ENCODE results near the gene BRD3. TPM values are rescaled to one million over a fixed set of nuclear protein-coding genes. Genes with fewer than 3 reads are reported as not detected.

BRD3 gene
- total and polyA plus RNA-seq, 2 of the 8 experiments (the other 6 are each of a cell fraction or from before 2014, with no cell fraction given): 31.0 to 82.7 TPM

GRCh38 chr9:134028575-134029247 lies 39.1 kb downstream of the BRD3 start:
- CTCF ChIA-PET (ENCODE audit: partially characterized antibody): interaction anchor here (0.8 to 1.2 kb wide), 3 partner anchors 16 to 286 kb away, joined by 3 to 8 read pairs (median 3); no protein-coding TSS in a partner anchor
- Histone ChIP-seq H3K9ac (replicated peaks in 1 of 4; ENCODE audit: extremely low read depth in 1 of 4, low read depth in 3 of 4, low read length in 3 of 4) (no peak overlapping the region), H3K9me3 (ENCODE audit: insufficient read depth in 2 of 2, low read depth in 1 of 2, low read length in 1 of 2) (no peaks in the 10 kb centered on the region), H3K79me1 (ENCODE audit: low read depth, low read length) (no peaks in the 10 kb centered on the region), H3K36me3 (ENCODE audit: control insufficient read depth in 2 of 4, insufficient read depth in 4 of 4, low read length in 3 of 4) (peaks cover 11 to 32% (median 18%) of the 10 kb centered on the region in 4 experiments), H3K4me1 (replicated peaks in 1 of 4; ENCODE audit: control insufficient read depth in 3 of 4, insufficient read depth in 4 of 4, low read length in 3 of 4) (peaks cover 0 to 4% (median 4%) of the 10 kb centered on the region in 4 experiments; a peak in 5 of 7 replicates), H4K5ac (ENCODE audit: insufficient read length, low read depth, low read length) (no peak overlapping the region), H4K20me1 (replicated peaks in 1 of 2; ENCODE audit: control insufficient read depth in 1 of 2, insufficient read depth in 2 of 2, low read length in 2 of 2) (peaks cover 0 to 10% of the 10 kb centered on the region in 2 experiments), H2AFZ (ENCODE audit: low read length) (no peak overlapping the region), H3K27ac (ENCODE audit: low read depth, low read length) (no peak overlapping the region), H3K23ac (ENCODE audit: insufficient read length) (no peak overlapping the region), H4K8ac (ENCODE audit: extremely low read depth, insufficient read depth, low read length) (no peak overlapping the region), H3K4ac (replicated peaks; ENCODE audit: insufficient read length, low read depth, low read length) (no peak overlapping the region), H3K14ac (ENCODE audit: insufficient read length) (no peak overlapping the region), H2BK20ac (ENCODE audit: low read length) (no peak overlapping the region), H3K18ac (ENCODE audit: extremely low read depth, low read length) (no peak overlapping the region), H2AK5ac (ENCODE audit: low read depth, low read length) (no peak overlapping the region), H3K23me2 (ENCODE audit: low read depth, low read length) (peaks cover 4% of the 10 kb centered on the region), H2BK12ac (ENCODE audit: low read depth, low read length) (no peak overlapping the region), H3K4me3 (ENCODE audit: extremely low read depth in 1 of 4, insufficient read depth in 2 of 4, low read depth in 3 of 4, low read length in 4 of 4) (no peak overlapping the region), H2BK15ac (ENCODE audit: low read length) (no peak overlapping the region), H4K91ac (replicated peaks; ENCODE audit: insufficient read length, low read length) (no peak overlapping the region), H2BK120ac (replicated peaks; ENCODE audit: low read depth, low read length) (no peak overlapping the region), H3K27me3 (replicated peaks in 1 of 4; ENCODE audit: control insufficient read depth in 3 of 4, extremely low read depth in 1 of 4, insufficient read depth in 3 of 4, low read length in 3 of 4) (no peaks in the 10 kb centered on the region), H3K79me2 (ENCODE audit: control insufficient read depth in 1 of 2, insufficient read depth in 2 of 2, low read length in 2 of 2) (no peaks in the 10 kb centered on the region), H3K56ac (replicated peaks; ENCODE audit: insufficient read length, low read depth, low read length) (no peak overlapping the region), H2BK5ac (ENCODE audit: low read depth, low read length) (no peak overlapping the region), H3K4me2 (ENCODE audit: insufficient read depth in 1 of 2, low read depth in 2 of 2, low read length in 2 of 2) (no peak overlapping the region)
- 94% methylated on average over 22 of the region's 22 CpGs; no CpG with 5 or more reads in 1 of the 2 experiments for WGBS, 2 experiments (ENCODE audit: extremely low coverage in 1 of 2, insufficient coverage in 1 of 2, insufficient read length in 1 of 2, insufficient replicate concordance in 2 of 2, low coverage in 1 of 2, low lambda C conversion rate in 2 of 2, missing lambda C conversion rate in 1 of 2)
- POLR2A ChIA-PET (ENCODE audit: partially characterized antibody): interaction anchor here (1.3 to 2.3 kb wide), 4 partner anchors 11 to 111 kb away, joined by 3 to 11 read pairs (median 3); no protein-coding TSS in a partner anchor
- TF ChIP-seq TBP (IDR thresholded peaks at IDR 0.05; ENCODE audit: low read depth, low read length) (no peak), E2F6 (IDR thresholded peaks at IDR 0.05) (no peak)
- FAIRE-seq: no peak
- DNase-seq (ENCODE audit: low read depth in 1 of 2, low spot score in 2 of 2): no peak
